ENCODE data around the gene VEPH1.

- TF ChIP-seq MAFK (IDR thresholded peaks at IDR 0.05; ENCODE audit: low read length) (no peak), ATF3 (IDR thresholded peaks at IDR 0.05) (no peak), ATF3 (CRISPR knock-in tag; conservative IDR thresholded peaks at IDR 0.05) (no peak), SAFB2 (IDR thresholded peaks at IDR 0.05; ENCODE audit: borderline replicate concordance, low read depth, low read length, severe bottlenecking) (no peak), NR3C1 (CRISPR knock-in tag; IDR thresholded peaks at IDR 0.05) (no peak), ATF2 (CRISPR knock-in tag; IDR thresholded peaks at IDR 0.05) (no peak)
Measured at GRCh38 chr3:157379525-157380140, 123.6 kb downstream of the VEPH1 start.
